Hematopoietic multipotent progenitor cell treated with erythropoietin and hydrocortisone succinate and interleukin-3 and kit ligand, for 8 days (in vitro differentiated cells): Measurements from ENCODE around the gene RXRA.
A peak's percentile ranks its signal among the peaks of the same experiment; 100 is the strongest.

Source experiments
- DNase-seq: peaks from one replicate; pipeline ENCODE4 v3.0.0-alpha.2; 2015

RXRA gene

GRCh38 chr9:134420974-134421432 is 94.7 kb downstream of the RXRA start:
- DNase-seq, result no peak

- DNase-seq, result no peak
These were observed 95.6 kb downstream of the RXRA start for GRCh38 chr9:134421888-134422287.

- DNase-seq, result no peak
These were observed 96.2 kb downstream of the RXRA start for GRCh38 chr9:134422301-134423090.

- DNase-seq, result no peak
These were observed 96.9 kb downstream of the RXRA start for GRCh38 chr9:134423166-134423565.

GRCh38 chr9:134423749-134424148 is 97.5 kb downstream of the RXRA start:
- no peak for DNase-seq

GRCh38 chr9:134424818-134425217 is 98.6 kb downstream of the RXRA start:
- DNase-seq, result no peak

GRCh38 chr9:134425401-134425800 is 99.1 kb downstream of the RXRA start:
- no peak for DNase-seq

GRCh38 chr9:134425812-134426211 is 99.6 kb downstream of the RXRA start:
- no peak for DNase-seq

GRCh38 chr9:134426436-134426835 is 100.2 kb downstream of the RXRA start:
- no peak for DNase-seq

GRCh38 chr9:134427153-134427782 is 101.0 kb downstream of the RXRA start:
- DNase-seq, result no peak

GRCh38 chr9:134428559-134428958 is 102.3 kb downstream of the RXRA start:
- no peak for DNase-seq

- DNase-seq, result no peak
These were observed 102.8 kb downstream of the RXRA start for GRCh38 chr9:134429007-134429406.

- no peak for DNase-seq
These were observed 103.2 kb downstream of the RXRA start for GRCh38 chr9:134429481-134429880.

- DNase-seq, result no peak
These were observed 104.8 kb downstream of the RXRA start for GRCh38 chr9:134431095-134431494.

GRCh38 chr9:134431626-134432025 is 105.4 kb downstream of the RXRA start:
- no peak for DNase-seq

- DNase-seq, result no peak
These were observed 106.2 kb downstream of the RXRA start for GRCh38 chr9:134432471-134432870.

GRCh38 chr9:134433101-134433500 is 106.8 kb downstream of the RXRA start:
- DNase-seq, result no peak

GRCh38 chr9:134433909-134434882 is 107.9 kb downstream of the RXRA start:
- no peak for DNase-seq

GRCh38 chr9:134434894-134435506 is 108.7 kb downstream of the RXRA start:
- DNase-seq, result peak; percentile 73

GRCh38 chr9:134435550-134436378 is 109.5 kb downstream of the RXRA start:
- no peak for DNase-seq

GRCh38 chr9:134436379-134436762 is 110.1 kb downstream of the RXRA start:
- DNase-seq, result no peak

GRCh38 chr9:134436911-134437310 is 110.7 kb downstream of the RXRA start:
- DNase-seq, result no peak
